HG02678 (cell line): ENCODE data around the gene PRRC2B.
A peak's percentile ranks its signal among the peaks of the same experiment; 100 is the strongest.

Experiments
- ATAC-seq: cut with Tn5 transposase; IDR thresholded peaks from one replicate; pipeline ENCODE4 v1.9.1; 2021; ENCODE audit warnings: mild to moderate bottlenecking, moderate library complexity; ENCODE audit not compliant: unreplicated experiment

Gene PRRC2B

GRCh38 chr9:131483319-131484050 lies 89.6 kb downstream of the PRRC2B start:
- ATAC-seq: no peak

- no peak for ATAC-seq
Observed at GRCh38 chr9:131484051-131484445, 90.2 kb downstream of the PRRC2B start.

GRCh38 chr9:131484560-131485185 lies 90.8 kb downstream of the PRRC2B start:
- no peak for ATAC-seq

GRCh38 chr9:131485206-131485605 lies 91.3 kb downstream of the PRRC2B start:
- no peak for ATAC-seq

GRCh38 chr9:131485728-131486422 lies 92.0 kb downstream of the PRRC2B start:
- ATAC-seq: no peak

- no peak for ATAC-seq
Observed at GRCh38 chr9:131487001-131487400, 93.1 kb downstream of the PRRC2B start.

GRCh38 chr9:131487621-131488031 lies 93.7 kb downstream of the PRRC2B start:
- ATAC-seq: no peak

- no peak for ATAC-seq
Observed at GRCh38 chr9:131490514-131490913, 96.6 kb downstream of the PRRC2B start.

- ATAC-seq: no peak
Observed at GRCh38 chr9:131491001-131491710, 97.3 kb downstream of the PRRC2B start.

GRCh38 chr9:131492070-131492469 lies 98.2 kb downstream of the PRRC2B start:
- ATAC-seq: no peak

- ATAC-seq: no peak
Observed at GRCh38 chr9:131494296-131494870, 100.5 kb downstream of the PRRC2B start.

- ATAC-seq: no peak
Observed at GRCh38 chr9:131495785-131496184, 101.9 kb downstream of the PRRC2B start.

GRCh38 chr9:131496844-131497405 lies 103.0 kb downstream of the PRRC2B start:
- no peak for ATAC-seq

- ATAC-seq: no peak
Observed at GRCh38 chr9:131499254-131499767, 105.4 kb downstream of the PRRC2B start.

GRCh38 chr9:131500377-131500776 lies 106.5 kb downstream of the PRRC2B start:
- no peak for ATAC-seq

GRCh38 chr9:131500939-131501541 lies 107.2 kb downstream of the PRRC2B start:
- no peak for ATAC-seq

- ATAC-seq: peak; percentile 81
Observed at GRCh38 chr9:131502781-131503625, 109.1 kb downstream of the PRRC2B start, which contains the start of gene POMT1. POMT1 (plus strand) TSS chr9:131502918; CDS start chr9:131504219, 1,301 bp downstream.

- no peak for ATAC-seq
Observed at GRCh38 chr9:131503626-131504465, 110.0 kb downstream of the PRRC2B start.
